Femur (tissue), 1 donor: ENCODE measurements around the gene SHMT2.

ENCODE experiments used
- DNase-seq: peaks from one replicate; pipeline ENCODE4 v3.0.0-alpha.2; 2017

Gene SHMT2

GRCh38 chr12:57215668-57216013 lies 13.9 kb upstream of the SHMT2 start:
- DNase-seq = no peak

DNA sequence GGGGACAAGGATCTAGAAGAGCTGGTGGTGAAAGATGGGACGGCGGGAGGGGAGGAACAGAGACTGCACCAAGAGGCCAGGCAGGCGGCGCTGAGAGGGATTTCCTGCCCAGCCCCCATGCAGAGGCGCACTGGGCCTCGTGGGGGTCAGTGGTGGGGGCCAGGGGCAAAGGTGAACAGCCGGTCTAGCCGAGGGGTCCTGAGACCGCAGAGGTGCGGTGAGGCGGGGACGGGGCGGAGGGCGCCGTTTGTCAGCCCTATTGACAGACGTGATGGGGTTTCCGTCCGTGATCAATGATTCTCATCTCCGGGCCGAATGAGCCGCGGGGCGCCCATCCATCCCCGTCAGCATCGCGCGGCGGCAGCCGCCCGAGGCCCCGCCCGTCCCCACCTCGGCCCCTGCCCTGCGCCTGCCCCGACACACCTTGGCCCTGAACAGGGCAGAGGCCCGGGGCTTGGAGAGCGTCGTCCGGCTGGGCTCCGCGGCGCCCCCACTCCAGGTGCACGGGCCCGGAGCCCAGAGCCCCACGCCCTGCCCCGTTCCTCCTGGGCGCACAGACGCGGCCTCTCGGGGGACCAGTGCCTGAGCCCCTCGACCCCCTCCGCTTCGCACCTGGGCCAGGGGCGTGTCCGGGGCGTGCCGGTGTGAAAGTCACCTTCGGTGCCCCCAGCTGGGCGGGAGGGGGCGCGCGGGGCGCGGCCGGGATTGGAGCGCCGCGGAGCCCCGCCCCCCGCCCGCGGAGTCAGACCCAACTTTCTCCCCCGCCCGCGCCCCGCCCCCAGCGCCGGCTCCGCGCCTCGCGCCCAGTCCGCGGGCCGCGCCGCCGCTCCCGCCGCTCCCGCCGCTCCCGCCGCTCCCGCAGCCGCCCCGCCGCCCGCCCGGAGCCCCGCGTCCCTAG lies 13.2 kb upstream of the SHMT2 start, which contains the start of gene NXPH4:
Gene NXPH4 (plus strand): TSS at position 781 of the 898 bp plus-strand sequence. CDS start 176 bp downstream, outside the sequence.
- no peak for DNase-seq

DNA sequence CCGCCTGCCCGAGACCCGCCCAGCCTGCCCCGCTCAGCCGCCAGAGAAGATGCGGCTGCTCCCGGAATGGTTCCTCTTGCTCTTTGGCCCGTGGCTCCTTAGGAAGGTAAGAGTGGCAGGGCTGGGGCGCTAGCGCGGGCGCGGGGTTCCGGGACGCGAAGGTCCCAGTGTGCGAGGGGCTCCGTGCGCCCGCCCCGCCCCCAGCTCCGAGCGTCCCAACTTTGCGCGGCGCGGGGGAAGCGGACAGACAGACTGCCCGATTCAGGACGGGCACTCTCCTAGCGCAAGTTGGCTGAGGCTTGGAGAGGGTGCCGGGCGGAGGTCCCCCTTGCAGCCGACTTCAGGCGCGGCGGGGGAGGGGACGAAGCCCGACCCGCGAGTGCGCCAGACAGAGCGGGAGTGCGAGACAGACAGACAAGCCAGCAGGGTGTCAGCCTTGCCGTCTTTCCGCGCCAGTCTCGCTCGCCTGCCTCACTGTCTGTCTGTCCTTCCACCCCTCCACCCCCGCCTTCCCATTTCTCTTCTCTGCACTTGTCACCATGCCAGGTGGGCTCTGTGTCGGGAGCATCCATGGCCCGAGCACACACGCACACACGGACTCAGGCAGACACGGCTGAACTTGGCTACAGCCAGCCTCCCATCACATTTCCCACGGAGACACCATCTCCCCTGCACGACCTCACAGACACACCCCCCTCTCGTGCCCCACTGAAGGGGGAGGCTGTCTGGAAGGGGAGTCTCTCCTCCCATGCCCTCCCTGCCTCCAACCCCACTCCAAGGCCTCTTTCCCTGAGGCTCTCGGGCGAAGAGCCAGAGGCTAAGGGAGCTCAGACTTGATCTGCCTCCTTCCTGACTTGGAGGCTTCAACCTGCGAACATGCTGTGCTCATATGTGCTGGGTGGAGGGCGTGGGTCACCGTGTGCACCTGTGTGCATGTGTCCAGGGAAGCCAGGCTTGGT lies 12.3 kb upstream of the SHMT2 start:
- no peak for DNase-seq

GRCh38 chr12:57218030-57218853 lies 11.3 kb upstream of the SHMT2 start:
- DNase-seq = no peak

DNA sequence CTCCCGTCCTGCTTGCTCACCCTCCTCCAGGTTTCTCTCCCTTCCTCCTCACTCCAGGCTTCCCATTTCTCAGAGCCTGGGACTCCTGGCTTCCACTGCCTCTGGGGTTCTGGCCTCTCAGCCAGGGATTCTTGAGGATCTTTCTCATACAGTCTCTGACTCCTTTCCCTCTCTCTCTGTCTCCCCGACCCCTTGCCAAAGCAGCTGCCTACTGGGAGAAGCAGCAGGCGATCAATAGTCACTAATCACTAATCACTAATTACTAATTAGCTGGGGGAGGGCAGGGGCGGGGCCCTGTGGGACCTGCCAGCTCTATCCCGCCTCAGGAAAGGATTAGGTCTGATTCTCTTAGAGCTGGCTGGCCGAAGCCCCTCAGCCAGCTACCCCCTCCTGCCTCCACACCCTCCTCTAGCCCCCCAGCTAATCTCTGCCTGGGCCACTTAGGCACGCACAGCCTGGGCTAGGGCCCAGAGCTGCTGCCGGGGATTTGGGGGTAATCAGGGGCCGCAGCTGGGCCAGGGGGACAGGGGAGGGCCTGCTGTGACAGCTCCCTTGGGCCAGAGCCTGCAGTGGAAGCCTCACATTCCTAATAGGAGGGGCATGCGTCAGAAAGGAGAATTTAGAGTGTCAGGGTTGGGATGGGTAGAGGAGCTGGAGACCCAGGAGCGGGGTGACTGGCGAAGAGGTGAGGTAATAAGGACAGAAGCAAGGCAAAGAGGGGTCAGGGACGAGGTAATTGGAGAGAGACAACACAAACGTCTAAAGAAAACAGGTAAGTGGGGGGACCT lies 10.1 kb upstream of the SHMT2 start:
- no peak for DNase-seq

DNA sequence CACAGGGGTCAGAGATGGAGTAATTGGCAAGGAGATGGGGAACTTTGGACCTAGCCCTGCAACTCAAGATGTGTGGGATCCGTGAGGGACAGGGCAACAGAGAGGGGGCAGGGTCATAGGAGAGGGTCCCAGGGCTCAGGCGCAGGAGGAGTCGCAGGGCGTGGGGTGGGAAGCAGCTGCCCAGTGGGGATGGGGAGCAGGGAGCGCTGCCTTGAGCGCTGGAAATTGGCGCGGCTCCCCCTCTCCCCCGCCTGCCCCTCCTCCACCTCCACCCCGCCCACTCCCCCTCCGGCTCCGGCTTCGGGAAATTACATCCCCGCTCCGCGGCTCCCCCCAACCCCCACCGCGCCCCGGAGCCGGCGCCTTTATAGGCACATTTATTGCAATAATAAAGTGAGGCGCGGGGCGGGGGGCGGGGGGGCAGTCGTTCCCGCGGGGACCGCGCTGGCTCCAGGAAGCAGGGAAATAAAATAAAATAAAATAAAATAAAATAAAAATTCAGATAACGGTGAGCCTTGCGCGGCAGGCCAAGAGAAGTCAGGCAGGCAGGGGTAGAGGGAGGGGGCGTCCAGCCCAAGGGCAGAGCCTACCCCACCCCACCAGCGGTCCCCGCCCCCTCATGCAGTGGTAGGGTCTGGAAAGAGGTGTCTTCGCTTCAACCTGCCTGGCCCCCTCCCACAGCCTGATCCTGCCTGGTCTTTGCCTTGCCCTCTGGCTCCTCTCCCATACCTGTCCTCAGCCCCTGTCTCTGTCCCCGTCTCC lies 9.3 kb upstream of the SHMT2 start:
- DNase-seq = no peak

- no peak for DNase-seq
Measured at GRCh38 chr12:57220770-57221168, 8.7 kb upstream of the SHMT2 start.

- no peak for DNase-seq
Measured at GRCh38 chr12:57221169-57221917, 8.2 kb upstream of the SHMT2 start.

DNA sequence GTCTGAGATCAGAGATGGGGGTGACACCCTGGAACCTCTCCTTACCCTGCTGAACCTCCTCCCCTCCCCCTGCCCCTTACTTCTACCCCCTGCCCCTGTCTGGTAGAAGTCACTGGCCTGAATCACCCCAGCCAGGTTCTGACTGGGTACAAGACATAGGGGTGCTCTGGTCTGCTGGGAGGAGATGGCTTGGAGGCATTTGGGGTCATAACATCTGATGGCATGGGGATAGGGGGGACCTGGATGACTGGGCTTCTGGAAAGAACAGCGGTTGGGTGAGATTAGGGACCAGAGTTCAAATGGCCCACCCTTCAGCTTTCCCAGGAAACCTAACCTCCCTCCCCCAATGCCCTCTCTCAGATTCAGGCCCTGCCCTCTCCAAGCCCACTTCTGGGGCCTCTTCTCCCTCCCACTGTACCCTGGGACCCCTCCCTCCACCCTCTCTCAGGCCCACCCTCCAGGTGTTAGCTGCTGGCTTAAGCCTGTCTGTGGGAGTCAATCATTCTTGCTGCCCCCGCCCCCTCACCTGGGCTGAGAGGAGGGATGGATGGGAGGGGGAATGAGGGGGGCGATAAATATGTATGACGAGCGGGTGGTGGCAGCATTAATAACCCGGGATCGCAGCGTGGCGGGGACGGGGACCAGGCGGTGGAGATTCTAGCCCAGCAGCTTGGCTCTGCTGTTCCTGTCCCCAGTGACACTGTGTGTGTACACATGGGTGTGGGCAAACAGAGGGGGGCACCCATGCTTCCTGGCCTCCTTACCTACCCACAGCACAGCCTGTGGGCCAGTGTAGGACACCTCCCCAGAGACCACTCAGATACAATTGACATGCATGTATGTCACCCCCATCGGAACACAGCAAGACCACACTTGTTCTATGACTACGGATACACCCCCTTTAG lies 7.0 kb upstream of the SHMT2 start:
- DNase-seq = no peak

DNA sequence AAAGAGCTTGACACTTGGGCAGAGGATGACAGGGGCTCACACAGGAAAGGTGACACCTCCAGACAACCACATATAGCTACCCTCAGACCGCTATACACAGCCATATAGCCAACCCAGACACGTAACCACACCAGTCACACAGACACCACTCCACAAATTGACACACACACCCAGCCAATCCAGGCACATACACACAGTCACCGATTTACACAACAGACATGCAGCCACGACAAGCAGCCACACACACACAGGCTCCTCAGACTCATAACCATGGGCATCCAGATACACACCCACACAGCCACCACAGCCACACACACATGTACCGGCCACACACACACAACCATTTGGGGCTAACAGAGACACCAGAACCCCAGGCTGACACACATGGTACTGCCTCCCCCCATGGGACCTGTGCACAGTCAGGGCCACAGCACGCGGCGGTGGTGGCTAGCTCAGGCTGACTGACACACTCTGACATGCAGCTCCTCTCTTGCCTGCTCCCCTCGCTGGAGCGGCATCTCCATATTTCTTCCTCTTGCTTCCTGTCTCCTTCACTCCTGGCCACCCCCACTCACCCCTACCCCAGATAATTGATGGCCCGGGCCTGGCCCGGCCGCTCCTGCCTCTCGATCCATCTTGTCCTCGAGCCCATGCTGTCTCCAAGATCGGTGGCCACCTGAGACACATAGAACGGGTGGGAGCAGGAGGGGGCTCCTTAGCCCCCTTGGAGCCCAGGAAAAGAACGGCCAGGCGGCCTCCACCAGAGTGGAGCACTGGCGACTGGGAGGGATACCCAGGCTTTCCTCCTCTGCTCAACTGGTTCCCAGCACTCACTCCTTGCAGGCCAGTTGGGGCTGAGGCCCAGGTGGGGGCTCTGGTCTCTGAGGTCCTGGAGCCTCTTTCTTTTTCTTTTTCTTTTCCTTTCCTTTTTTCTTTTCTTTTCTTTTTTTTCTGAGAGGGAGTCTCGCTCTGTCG lies 6.0 kb upstream of the SHMT2 start:
- no peak for DNase-seq

- no peak for DNase-seq
Measured at GRCh38 chr12:57224278-57224972, 5.1 kb upstream of the SHMT2 start.

GRCh38 chr12:57224973-57225679 lies 4.4 kb upstream of the SHMT2 start:
- DNase-seq = no peak

GRCh38 chr12:57225680-57226210 lies 3.8 kb upstream of the SHMT2 start:
- no peak for DNase-seq

DNA sequence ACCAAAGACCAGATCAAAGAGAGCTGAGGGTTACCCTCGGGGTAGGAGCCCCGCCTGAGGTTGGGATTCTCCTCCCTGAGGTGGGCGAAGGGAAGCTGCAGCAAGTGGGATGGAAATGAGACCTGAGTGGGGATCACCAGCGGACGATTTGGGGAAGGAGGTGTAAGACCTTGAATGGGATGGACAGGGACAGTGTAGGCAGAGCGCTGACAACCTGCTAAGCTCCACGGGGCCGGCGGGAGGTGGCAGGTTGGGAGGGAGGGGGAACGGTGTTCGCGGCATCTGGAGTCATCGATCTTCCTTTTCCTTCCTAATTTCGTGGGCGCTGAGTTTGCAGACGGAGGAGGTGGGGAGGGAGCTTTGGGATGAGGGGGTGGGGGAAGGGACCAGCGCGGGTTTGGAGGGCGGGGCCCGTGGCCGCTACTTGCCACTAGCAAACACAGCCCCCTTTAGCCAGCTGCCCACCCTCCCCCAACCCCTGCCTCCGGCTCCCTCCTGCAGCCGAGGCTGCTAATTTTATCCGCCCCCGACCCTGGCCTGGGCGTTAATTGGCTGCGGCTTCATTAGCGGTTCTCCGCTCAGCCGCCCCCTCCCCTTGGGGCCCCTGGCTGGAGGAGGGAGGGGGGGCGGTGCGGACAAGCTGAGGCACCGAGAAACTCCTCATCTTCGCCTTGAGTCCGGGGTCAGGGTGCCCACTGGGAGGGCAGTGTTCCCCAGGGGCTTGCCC lies 2.8 kb upstream of the SHMT2 start:
- DNase-seq = no peak

DNA sequence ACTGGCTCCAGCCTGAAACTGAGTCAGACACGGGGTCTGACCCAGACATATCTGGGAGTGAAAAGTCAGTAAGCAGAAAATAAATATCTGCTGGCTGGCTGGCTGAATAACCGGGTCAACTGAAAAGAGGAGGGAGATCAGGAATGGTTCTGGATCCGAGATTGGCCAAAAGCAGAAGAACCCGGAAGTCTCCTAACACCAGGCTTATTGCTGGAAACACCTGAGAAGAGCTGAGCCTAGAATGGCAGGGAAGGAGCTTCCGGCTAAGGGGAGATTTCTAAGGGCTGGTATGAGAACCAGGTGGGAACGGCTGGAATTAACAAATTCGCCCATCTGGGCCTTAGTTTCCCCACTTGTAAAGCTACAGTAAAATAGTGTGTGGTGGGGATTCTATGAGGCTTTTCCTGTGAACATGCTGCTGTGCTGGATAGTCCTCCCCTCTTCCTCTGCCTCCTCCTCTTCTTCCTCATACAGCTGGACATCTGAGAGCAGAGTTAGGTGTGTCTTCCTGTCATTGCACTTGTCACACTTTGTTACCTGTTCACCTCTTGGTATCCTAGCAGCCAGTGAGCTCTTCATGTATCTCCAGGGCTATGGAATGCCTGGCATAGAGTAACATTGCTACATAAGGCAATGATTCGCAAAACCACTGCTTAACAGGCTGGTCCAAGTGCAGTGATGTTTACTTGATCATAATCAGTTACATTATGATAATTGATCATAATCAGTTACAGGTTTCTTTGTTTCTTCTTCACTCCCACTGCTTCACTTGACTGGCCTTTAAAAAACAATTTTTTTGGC lies 2.0 kb upstream of the SHMT2 start:
- no peak for DNase-seq
